HL-60/S4 treated with phorbol 12-myristate 13-acetate at 8.2 ng/mL for 4 days and 3 days (cell line): ENCODE measurements around the gene EPHA8.

Experiments
- in situ Hi-C: fragments of 300-500 bp; cut with MboI; formaldehyde crosslinking; loops from 2 replicates; pipeline ENCODE4 v1.15.0; 2022; ENCODE audit warnings: low sequenced_read_pairs

Gene EPHA8

DNA sequence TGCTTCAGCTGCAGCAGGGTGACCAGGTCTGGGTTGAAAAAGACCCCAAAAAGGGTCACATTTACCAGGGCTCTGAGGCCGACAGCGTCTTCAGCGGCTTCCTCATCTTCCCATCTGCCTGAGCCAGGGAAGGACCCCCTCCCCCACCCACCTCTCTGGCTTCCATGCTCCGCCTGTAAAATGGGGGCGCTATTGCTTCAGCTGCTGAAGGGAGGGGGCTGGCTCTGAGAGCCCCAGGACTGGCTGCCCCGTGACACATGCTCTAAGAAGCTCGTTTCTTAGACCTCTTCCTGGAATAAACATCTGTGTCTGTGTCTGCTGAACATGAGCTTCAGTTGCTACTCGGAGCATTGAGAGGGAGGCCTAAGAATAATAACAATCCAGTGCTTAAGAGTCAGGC is 76.0 kb downstream of the EPHA8 start:
- in situ Hi-C loops: loop anchor here (25.0 kb wide), 1 partner anchor 502 kb away; the partner anchor contains the start of gene WNT4

DNA sequence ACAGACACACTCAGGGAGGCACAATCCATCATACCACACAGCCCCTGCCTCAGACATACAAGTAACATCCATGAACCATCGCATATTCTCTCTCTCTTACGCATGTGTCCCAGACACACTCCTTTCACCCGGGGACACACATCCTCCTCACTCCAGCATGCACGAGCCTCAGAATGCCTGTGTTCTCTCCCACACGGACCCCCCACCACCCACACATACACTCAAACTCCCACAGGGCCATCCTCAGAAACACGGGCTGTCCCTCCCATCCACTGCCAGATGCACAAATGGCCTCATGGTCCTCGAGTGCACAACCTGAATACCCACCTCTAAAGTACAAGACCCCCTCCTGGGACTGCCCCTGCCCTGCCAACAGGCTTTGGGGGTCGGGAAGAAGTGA is 78.0 kb downstream of the EPHA8 start:
- in situ Hi-C loops: loop anchor here (10.0 to 25.0 kb wide), 2 partner anchors 226 to 504 kb away; partner anchors contain the start of gene WNT4

DNA sequence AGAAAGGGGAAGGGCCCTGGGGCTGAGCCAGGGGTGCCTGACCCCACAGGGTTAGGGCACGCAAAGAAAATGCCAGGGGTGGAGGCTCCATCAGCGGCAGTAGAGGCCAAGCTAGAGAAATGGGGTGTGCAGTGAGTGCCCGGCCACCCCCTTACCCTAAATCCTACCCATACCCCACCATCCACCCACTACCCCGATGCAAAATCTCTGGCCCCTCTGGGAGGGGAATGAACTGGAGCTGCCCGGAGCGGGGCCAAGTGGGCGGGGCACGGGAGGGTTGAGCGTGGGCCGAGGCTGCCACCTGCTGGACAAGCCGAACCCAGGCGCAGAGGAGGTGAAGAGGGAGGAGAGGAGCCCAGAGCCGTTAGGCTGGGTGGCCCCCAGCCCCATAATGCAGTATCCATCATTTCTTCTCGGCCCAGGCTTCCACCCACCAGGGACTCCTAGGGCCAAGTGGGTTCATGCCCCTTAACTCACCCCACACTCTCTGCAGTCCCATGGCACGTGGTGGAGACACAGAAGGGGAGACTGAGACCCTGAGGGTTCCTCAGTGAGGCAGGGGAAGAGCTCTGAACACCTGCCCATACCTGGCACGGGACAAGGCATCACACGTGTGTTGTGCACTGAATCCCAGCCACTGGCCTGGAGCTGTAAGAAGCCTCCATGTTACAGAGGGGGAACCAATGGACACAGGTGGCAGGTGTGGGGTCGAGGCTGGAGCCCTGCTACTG is 78.8 kb downstream of the EPHA8 start:
- in situ Hi-C loops: loop anchor here (10.0 to 25.0 kb wide), 2 partner anchors 227 to 505 kb away; partner anchors contain the start of gene WNT4

DNA sequence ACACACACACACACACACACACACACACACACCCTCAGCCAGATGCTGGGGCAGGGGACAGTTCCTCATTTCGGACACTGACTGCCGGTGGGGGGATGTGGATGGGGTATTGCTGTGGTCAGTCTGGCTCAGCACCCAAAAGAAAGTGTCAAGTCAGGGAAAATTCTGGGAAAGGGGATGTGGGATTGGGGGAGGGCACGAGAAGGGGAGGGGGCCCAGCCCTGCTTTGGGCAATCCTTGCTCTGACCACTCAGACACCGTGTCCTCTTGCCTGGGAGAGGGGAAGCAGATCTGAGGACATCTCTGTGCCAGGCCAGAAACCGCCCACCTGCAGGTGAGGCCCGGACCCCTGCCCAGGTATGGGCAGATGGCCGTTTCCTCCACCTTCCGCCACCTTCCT is 80.1 kb downstream of the EPHA8 start, which contains the start of gene C1QC:
Gene C1QC, plus strand, starts transcription at position 253 of the 400 bp plus-strand sequence. CDS start 391 bp downstream, outside the sequence.
- in situ Hi-C loops: loop anchor here (10.0 to 25.0 kb wide), 2 partner anchors 229 to 506 kb away; partner anchors contain the start of gene WNT4

DNA sequence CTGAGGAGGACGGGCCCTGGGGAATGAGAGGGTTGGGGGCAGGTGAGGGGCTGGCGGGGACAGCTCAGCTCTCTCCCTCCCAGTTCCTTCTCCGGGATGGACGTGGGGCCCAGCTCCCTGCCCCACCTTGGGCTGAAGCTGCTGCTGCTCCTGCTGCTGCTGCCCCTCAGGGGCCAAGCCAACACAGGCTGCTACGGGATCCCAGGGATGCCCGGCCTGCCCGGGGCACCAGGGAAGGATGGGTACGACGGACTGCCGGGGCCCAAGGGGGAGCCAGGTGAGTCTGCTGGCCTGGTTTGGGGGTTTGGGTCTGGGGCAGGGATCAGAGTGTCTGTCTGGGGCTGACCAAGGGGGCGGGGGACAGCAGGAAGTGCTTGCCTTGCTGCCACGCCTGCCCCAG is 80.6 kb downstream of the EPHA8 start:
- in situ Hi-C loops: loop anchor here (10.0 to 25.0 kb wide), 2 partner anchors 229 to 507 kb away; partner anchors contain the start of gene WNT4

DNA sequence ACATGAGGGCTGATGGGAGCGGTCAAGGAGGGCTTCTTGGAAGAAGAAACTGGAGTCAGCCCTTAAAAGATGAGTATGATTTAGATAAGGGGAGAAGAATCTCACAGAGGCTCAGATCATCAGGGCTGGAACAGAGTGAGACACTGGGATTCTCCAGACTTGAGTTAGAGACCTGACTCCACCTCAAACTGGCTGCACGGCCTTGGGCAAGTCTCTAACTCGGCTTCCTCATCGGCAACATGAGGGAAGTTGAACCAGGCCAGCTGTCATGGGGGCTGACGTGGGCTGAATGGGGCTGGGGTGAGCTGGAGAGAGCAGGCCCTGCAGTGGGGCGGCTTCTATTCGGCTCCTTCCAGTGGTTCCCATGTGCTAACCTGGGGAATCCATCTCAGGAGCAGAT is 82.6 kb downstream of the EPHA8 start:
- in situ Hi-C loops: loop anchor here (10.0 to 25.0 kb wide), 2 partner anchors 231 to 509 kb away; partner anchors contain the start of gene WNT4

DNA sequence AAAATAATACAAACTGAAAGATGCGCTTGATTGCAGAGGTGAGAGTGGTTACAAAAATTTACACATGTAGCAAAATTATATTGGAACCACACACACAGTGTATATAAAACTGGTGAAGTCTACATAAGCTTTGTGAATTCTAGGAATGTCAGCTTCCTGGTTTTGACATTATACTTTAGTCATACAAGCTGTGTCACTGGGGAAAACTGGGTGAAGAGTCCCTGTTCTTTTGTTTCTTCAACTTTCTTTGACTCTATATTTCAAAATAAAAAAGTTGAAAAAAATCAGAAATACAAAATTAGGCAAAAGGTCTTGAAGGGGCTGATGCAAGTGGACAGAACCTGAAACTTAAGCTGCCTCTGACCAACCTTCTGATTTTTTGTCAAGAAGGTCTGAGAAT is 83.1 kb downstream of the EPHA8 start:
- in situ Hi-C loops: loop anchor here (10.0 to 25.0 kb wide), 2 partner anchors 232 to 509 kb away; partner anchors contain the start of gene WNT4

DNA sequence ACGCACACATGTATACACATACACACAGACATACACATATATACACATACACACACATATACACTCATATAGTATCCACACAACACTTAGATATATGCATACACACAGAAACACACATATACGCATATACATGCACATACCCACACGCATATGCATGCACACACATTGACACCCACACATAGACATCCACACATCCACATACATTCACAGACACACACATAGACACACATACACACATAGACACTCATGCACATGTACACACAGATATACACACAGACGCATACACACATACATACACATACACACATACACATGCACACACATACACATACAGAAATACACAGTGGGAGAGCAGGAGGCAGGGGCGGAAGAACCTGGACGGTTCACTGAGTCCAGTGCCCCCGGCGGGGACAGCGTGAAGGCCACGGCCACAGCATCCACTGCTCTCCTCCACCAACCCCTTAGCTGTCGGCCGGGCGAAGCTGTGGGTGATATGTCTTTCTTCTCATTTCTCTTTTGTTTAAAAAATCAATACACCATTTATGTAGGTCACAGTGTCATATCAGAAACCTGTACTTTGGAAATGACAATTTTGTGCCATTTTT is 86.9 kb downstream of the EPHA8 start:
- in situ Hi-C loops: no loop called here

DNA sequence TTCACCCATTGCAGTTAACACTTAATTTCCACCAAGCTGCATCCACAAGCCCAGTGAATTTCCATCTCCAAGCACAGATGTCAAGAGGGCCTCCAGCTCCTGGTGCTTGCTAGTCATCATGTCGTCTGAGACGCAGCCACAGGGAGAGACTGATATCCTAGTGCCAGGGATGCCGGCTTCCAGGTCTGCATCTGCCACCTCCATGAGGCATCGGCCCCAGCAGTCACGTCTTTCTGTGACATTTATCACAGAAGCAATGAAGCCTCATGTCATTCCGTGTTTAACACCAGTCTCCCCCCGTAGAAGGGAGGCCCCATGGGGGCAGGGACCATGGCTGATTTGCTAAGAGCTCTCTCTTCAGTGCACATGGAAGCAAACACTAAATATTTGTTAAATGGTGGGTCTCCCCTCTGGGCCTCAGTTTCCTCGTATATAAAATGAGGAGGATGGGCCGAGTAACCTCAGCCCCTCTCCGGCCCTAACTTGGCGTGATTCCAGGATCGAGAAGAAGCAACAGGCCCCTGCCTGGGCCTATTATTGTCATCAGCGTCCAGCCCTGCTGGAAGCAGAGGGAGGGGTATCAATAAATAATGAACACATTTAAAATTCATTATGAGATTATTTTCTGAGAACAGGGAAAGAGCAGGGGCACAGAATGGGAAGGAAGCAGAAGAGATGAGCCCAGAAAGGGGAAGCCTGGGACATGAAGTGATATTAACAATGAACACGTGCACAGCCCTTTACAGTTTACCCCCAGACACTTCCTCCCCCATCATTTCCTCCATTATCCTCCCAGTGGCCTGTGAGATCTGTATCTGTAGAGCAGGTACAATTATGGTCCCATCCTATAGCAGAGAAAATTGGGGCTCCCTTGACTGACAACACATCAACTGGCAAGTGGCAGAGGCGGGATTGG is 88.9 kb downstream of the EPHA8 start:
- in situ Hi-C loops: no loop called here

DNA sequence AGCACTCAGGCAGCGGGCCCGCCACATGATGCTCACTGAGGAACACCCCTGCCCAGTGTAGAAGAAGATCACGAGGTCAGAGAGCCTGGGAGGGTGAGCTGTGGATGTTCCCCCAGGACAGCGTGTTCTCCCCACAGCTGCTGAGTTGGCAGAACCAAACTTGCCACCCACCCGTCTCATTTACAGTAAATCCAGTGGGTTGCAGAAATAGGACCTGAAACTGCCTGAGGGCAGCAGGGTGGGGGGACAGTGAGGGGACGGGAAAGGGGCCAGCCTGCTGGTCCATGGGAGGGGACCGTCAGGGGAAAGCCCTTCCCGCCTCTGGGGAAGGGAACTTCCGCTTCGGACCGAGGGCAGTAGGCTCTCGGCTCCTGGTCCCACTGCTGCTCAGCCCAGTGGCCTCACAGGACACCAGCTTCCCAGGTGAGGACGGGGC is 89.6 kb downstream of the EPHA8 start, which contains the start of gene C1QB:
Gene C1QB, plus strand, starts transcription at position 356 of the 436 bp plus-strand sequence. CDS start 6,227 bp downstream, outside the sequence.
- in situ Hi-C loops: no loop called here
